Gastroesophageal sphincter (tissue), 4 donors: ENCODE results near the gene SCAP. TPM values are rescaled to one million over a fixed set of nuclear protein-coding genes. Genes with fewer than 3 reads are reported as not detected.

Experiments
- ATAC-seq: fragments of 150-250 bp; one replicate; pipeline ENCODE4 v1.9.1; 2016; ENCODE audit warnings: mild to moderate bottlenecking, moderate library complexity
- H3K27ac ChIP-seq, 4 donors: fragments of 200-600 bp; sonication (generic) in 3 of 4; 1 replicate in 3 of 4; 2 replicates in 1 of 4; pipeline ENCODE4 v1.5.1; 2016 to 2019
- H3K27me3 ChIP-seq: fragments of 200-600 bp; sonication (generic); one replicate; pipeline ENCODE4 v1.5.1; 2019
- H3K36me3 ChIP-seq, 2 donors: fragments of 200-600 bp; sonication (generic); one replicate each; pipeline ENCODE4 v1.5.1; 2019; ENCODE audit warnings: control low read depth in 1 of 2
- H3K4me1 ChIP-seq, 3 donors: fragments of 200-600 bp; sonication (generic); 1 replicate in 2 of 3; 2 replicates in 1 of 3; pipeline ENCODE4 v1.5.1; 2016 to 2019; ENCODE audit warnings: control low read depth in 2 of 3
- H3K4me3 ChIP-seq, 2 donors: fragments of 200-600 bp; sonication (generic); one replicate each; pipeline ENCODE4 v1.5.1; 2019; ENCODE audit warnings: mild to moderate bottlenecking in 1 of 2, moderate library complexity in 1 of 2
- H3K9me3 ChIP-seq, 3 donors: fragments of 200-600 bp; sonication (generic); one replicate each; pipeline ENCODE4 v1.5.1; 2017 to 2019; ENCODE audit warnings: control low read depth in 2 of 3
- CTCF ChIP-seq, 4 experiments: fragments of 200-600 bp in 2 of 4; fragments of 450-650 bp in 2 of 4; sonication (generic) in 1 of 4; IDR thresholded peaks; one replicate each; pipeline ENCODE4 v1.5.1; 2017 to 2019; ENCODE audit warnings: antibody characterized with exemption in 4 of 4, mild to moderate bottlenecking in 2 of 4, moderate library complexity in 2 of 4
- EP300 ChIP-seq: sonication (generic); formaldehyde crosslinking; IDR thresholded peaks from one replicate; pipeline ENCODE4 v1.6.1; 2017; ENCODE audit warnings: antibody characterized with exemption, mild to moderate bottlenecking
- POLR2A ChIP-seq, 2 donors: fragments of 450-650 bp; IDR thresholded peaks; one replicate each; pipeline ENCODE4 v1.6.1; 2017; ENCODE audit warnings: antibody characterized with exemption in 2 of 2, mild to moderate bottlenecking in 2 of 2, moderate library complexity in 1 of 2
- POLR2AphosphoS5 ChIP-seq: sonication (generic); formaldehyde crosslinking; IDR thresholded peaks from one replicate; pipeline ENCODE4 v1.6.1; 2017; ENCODE audit warnings: antibody characterized with exemption
- WGBS, 2 donors: methylation state at CpG; one replicate each; pipeline ENCODE4 v1.1.5; 2018; ENCODE audit warnings: low coverage in 1 of 2; 5-methylcytosine and 5-hydroxymethylcytosine counted together
- total RNA-seq, 4 donors: library from RNA; depleted of rRNA; stranded (reverse); fragments of >200 nt; gene quantifications; one replicate each; pipeline ENCODE4 v1.1.0, GENCODE V29; 2016

Gene SCAP
- total RNA-seq, 4 donors from 2014 or later, result 58.8 to 93.5 (median 71.5) TPM

DNA sequence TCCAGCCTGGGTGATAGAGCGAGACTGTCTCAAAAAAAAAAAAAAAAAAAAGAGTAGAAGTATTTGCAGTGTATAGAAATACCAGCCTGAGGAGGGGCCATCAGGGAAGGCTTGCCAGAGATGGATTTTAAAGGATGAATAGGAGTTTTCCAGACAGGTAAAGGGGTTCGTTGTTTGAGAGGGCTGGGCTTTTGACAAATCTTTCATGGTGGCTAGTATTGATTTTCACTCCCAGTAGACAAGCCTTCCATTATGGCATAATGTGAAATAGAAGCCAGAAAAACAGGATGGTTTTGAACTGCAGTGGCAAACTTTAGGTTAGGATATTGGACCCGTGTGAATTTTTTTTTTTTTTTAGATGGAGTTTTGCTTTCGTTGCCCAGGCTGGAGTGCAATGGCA is 91.3 kb downstream of the SCAP start:
- no peak for ATAC-seq
- TF ChIP-seq EP300 (no peak), POLR2A (IDR thresholded peaks at IDR 0.05) (no peak), CTCF (IDR thresholded peaks at IDR 0.05) (no peak), POLR2AphosphoS5 (no peak)
- Histone ChIP-seq H3K27me3 (no peaks in the 10 kb centered on the region), H3K27ac (no peak overlapping the region), H3K4me3 (no peak overlapping the region), H3K9me3 (no peaks in the 10 kb centered on the region), H3K4me1 (peaks cover 0 to 53% (median 10%) of the 10 kb centered on the region in 3 donors), H3K36me3 (peaks cover 0 to 24% of the 10 kb centered on the region in 2 donors)
- WGBS, 2 donors, result 71 to 74% methylated on average over 2 to 3 of the region's 4 CpGs

- Histone ChIP-seq H3K9me3 (no peaks in the 10 kb centered on the region), H3K4me1 (peaks cover 0 to 62% (median 12%) of the 10 kb centered on the region in 3 donors), H3K36me3 (peaks cover 0 to 10% of the 10 kb centered on the region in 2 donors), H3K27me3 (no peaks in the 10 kb centered on the region), H3K27ac (peak overlapping the region; percentile 87 to 97 (median 92)), H3K4me3 (peak overlapping the region; percentile 63 to 88)
- ATAC-seq, result peak; percentile 84
- 0 to 6% methylated on average over 3 to 10 of the region's 44 CpGs for WGBS, 2 donors
- TF ChIP-seq POLR2AphosphoS5 (peak; percentile 43), CTCF (IDR thresholded peaks at IDR 0.05) (no peak)
These were observed 94.2 kb downstream of the SCAP start for GRCh38 chr3:47381317-47382157.

DNA sequence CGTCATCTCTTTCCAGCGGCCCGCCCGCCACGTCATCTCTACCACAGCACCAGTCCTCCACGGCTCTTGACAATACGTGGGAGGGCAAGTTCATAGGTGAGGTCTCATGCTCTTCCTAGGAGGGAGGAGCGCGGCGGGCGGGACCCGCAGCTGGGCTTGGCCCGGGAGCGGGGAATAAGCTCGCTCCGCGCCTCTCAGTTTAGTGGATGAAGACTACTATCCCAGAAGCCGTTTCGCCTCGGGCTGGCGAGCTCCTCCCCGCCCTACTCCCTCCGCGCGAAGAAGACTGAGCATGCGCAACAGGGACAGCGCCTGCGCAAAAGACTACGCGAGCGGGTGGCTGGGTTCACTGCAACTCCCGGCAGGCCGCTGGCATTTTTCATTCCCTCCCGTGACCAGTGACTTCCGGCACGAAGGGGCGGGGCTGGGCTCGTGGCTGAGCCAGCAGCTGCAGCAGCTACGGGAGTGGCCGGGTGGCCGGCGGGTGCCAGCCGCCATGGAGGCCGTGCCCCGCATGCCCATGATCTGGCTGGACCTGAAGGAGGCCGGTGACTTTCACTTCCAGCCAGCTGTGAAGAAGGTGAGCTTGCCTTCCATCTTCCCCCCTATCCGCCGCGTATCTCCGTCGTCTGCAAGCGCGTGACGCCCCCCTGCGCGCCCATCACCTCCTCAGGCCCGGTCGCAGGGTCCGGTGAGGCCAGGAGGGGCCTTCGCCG is 95.0 kb downstream of the SCAP start, which contains the start of gene PTPN23:
PTPN23 (plus strand) TSS at position 421 of the 716 bp plus-strand sequence; CDS start at position 497, 76 bp downstream.
- peak within 1 kb of the TSS; percentile 63 to 88 for H3K4me3 ChIP-seq
- no peaks in the 10 kb centered on the region for H3K27me3 ChIP-seq
- H3K27ac ChIP-seq, result peak within 1 kb of the TSS; percentile 87 to 97 (median 92)
- peaks cover 0 to 56% (median 12%) of the 10 kb centered on the region in 3 donors for H3K4me1 ChIP-seq
- no peaks in the 10 kb centered on the region for H3K9me3 ChIP-seq
- 0 to 1% methylated on average over 8 to 15 of the region's 61 CpGs for WGBS, 2 donors
- ATAC-seq, result peak; percentile 93
- peaks cover 0 to 10% of the 10 kb centered on the region in 2 donors for H3K36me3 ChIP-seq
- TF ChIP-seq EP300, result no peak
- peak in 2 of 4 experiments; percentile 4 to 6 for TF ChIP-seq CTCF (IDR thresholded peaks at IDR 0.05)
- TF ChIP-seq POLR2A (IDR thresholded peaks at IDR 0.05), result peak; percentile 88 to 93
- TF ChIP-seq POLR2AphosphoS5, result peak; percentile 91

DNA sequence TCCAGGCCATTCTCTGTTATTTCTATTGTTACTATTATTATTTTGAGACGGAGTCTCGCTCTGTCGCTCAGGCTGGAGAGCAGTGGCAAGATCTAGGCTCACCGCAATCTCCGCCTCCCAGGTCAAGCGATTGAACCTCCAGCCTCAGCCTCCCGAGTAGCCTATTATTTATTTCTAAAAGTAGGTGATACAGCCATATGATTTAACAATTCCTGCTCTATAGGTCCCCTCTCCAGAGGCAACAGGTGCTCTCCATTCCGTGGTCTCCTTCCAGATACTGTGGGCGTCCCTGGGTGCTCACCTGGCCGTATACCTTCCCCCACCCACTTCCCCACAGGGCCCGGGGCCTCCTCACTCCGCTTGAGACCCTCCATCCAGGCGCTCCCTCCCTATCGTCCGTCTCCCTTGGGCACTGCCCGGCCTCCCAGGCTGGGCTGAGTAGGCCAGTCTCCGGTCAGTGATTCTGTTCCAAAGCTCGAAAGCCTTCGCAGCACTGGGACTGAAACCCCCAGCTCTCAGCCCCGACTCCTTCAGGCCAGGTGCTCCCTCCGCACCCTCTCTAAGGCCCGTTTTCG is 95.6 kb downstream of the SCAP start:
- TF ChIP-seq POLR2AphosphoS5, result no peak
- TF ChIP-seq CTCF (IDR thresholded peaks at IDR 0.05), result peak in 1 of 4 experiments; percentile 2
- H3K9me3 ChIP-seq, result no peaks in the 10 kb centered on the region
- peak overlapping the region; percentile 40 to 97 (median 92) for H3K27ac ChIP-seq
- H3K4me3 ChIP-seq, result peak overlapping the region; percentile 63 to 88
- no peaks in the 10 kb centered on the region for H3K27me3 ChIP-seq
- H3K36me3 ChIP-seq, result peaks cover 0 to 5% of the 10 kb centered on the region in 2 donors
- ATAC-seq, result no peak
- peaks cover 0 to 50% (median 12%) of the 10 kb centered on the region in 3 donors for H3K4me1 ChIP-seq
- 14 to 16% methylated on average over 13 to 14 of the region's 23 CpGs for WGBS, 2 donors
